ENCODE data around the gene RNF217. TPM values are rescaled to one million over a fixed set of nuclear protein-coding genes. Genes with fewer than 3 reads are reported as not detected.
"Not testable (repeated sequence)": the region's sequence is repeated elsewhere in the genome, so short reads cannot be mapped to it uniquely, and the experiment has no call there.

RNF217 gene
- total and polyA plus RNA-seq, 8 donors, result 1.9 to 32.7 (median 11.2) TPM

DNA sequence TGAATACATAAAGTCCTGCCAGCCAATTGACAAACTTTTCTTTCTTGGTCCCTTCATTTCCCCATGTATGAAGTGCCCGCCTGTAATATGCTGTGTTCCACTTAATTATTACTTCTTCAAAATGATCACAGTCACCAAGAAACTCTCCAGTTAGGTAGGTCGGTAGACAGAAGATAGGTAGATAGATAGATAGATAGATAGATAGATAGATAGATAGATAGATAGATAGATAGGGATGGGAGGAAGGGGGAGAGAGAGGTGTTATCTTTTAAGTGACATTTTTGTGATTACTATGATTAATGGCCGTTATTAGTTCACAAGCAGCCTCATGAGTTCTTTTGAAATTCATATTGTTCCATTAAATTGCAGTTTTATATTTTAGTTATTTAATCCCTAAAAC, 111.9 kb downstream of the RNF217 start:
- intact Hi-C loops (cut with DNase I; ENCODE audit: low total_unique reads), result no loop called here
- Histone ChIP-seq H3K4me1 (no peaks in the 10 kb centered on the region), H3K9me3 (no peaks in the 10 kb centered on the region), H3K27me3 (no peaks in the 10 kb centered on the region), H3K36me3 (peaks cover 0 to 15% (median 13%) of the 10 kb centered on the region in 4 donors), H3K4me3 (no peak overlapping the region), H3K27ac (no peak overlapping the region)
- DNase-seq, result no peak
- TF ChIP-seq EP300 (IDR thresholded peaks at IDR 0.05) (no peak), POLR2A (IDR thresholded peaks at IDR 0.05) (no peak), POLR2AphosphoS5 (IDR thresholded peaks at IDR 0.05) (no peak)
- TF ChIP-seq, protein P1, sequence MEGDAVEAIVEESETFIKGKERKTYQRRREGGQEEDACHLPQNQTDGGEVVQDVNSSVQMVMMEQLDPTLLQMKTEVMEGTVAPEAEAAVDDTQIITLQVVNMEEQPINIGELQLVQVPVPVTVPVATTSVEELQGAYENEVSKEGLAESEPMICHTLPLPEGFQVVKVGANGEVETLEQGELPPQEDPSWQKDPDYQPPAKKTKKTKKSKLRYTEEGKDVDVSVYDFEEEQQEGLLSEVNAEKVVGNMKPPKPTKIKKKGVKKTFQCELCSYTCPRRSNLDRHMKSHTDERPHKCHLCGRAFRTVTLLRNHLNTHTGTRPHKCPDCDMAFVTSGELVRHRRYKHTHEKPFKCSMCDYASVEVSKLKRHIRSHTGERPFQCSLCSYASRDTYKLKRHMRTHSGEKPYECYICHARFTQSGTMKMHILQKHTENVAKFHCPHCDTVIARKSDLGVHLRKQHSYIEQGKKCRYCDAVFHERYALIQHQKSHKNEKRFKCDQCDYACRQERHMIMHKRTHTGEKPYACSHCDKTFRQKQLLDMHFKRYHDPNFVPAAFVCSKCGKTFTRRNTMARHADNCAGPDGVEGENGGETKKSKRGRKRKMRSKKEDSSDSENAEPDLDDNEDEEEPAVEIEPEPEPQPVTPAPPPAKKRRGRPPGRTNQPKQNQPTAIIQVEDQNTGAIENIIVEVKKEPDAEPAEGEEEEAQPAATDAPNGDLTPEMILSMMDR (IDR thresholded peaks at IDR 0.05), result no peak
- WGBS, 5 donors, result 80 to 90% (median 87%) methylated on average over 3 of the region's 3 CpGs

DNA sequence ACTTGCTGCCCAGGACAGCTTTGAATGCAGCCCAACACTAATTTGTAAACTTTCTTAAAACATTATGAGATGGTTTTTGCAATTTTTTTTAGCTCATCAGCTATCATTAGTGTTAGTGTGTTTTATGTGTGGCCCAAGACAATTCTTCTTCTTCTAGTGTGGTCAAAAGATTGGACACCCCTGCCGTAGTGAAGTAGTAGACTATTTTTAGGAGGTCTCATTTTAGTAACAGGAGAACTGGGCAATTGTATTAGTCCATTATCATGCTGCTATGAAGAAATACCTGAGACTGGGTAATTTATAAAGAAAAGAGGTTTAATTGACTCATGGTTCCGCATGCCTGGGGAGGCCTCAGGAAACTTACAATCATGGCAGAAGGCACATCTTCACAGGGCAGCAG, 112.8 kb downstream of the RNF217 start:
- H3K9me3 ChIP-seq; H3K4me1 ChIP-seq; H3K27ac ChIP-seq; intact Hi-C loops (cut with DNase I; ENCODE audit: low total_unique reads); DNase-seq; H3K27me3 ChIP-seq; H3K4me3 ChIP-seq: not testable (repeated sequence)
- peaks cover 0 to 15% (median 13%) of the 10 kb centered on the region in 4 donors for H3K36me3 ChIP-seq
- WGBS, 5 donors, result 93 to 100% (median 94%) methylated on average over 2 of the region's 2 CpGs

DNA sequence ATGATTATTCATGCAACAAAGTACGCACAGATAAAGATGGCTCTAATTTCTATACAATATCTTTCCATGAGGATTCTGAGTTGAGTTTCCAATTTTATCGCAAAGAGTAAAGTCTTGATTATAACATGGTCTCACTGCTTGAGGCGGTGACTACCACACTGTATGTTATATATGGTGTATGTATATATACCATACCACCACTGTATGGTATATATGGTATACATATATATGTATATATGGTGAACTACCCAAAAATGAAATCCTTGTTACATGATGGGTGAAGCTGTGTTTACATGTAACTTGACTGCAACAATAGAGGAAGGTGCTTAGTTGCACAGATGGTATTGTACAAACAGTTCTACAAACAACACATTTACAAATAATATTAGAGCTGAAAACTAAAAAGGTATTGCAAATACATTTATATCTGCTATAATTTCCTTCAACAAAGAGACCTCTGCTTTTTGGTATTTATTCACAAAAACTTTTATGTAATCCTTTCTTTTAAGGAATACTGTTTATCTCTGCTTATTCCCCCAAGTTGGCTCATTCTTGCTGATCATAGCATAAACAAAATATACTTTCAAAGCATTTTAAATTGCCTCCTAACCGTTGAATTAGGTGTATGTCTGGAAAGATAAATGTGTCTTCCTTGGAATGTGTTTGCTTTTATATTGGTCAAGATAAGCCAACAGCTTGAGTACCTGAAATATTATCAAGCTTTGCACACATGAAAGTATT, 113.7 kb downstream of the RNF217 start:
- H3K9me3 ChIP-seq, result no peaks in the 10 kb centered on the region
- no peaks in the 10 kb centered on the region for H3K27me3 ChIP-seq
- intact Hi-C loops (cut with DNase I; ENCODE audit: low total_unique reads), result no loop called here
- H3K27ac ChIP-seq, result no peak overlapping the region
- WGBS, 5 donors, result 56 to 66% (median 65%) methylated on average over 4 of the region's 4 CpGs
- TF ChIP-seq POLR2A (IDR thresholded peaks at IDR 0.05), result no peak
- TF ChIP-seq, protein P1 (IDR thresholded peaks at IDR 0.05), result no peak
- TF ChIP-seq EP300 (IDR thresholded peaks at IDR 0.05), result no peak
- TF ChIP-seq POLR2AphosphoS5 (IDR thresholded peaks at IDR 0.05), result no peak
- H3K4me1 ChIP-seq, result no peaks in the 10 kb centered on the region
- no peak for DNase-seq
- peaks cover 0 to 15% (median 13%) of the 10 kb centered on the region in 4 donors for H3K36me3 ChIP-seq
- no peak overlapping the region for H3K4me3 ChIP-seq

DNA sequence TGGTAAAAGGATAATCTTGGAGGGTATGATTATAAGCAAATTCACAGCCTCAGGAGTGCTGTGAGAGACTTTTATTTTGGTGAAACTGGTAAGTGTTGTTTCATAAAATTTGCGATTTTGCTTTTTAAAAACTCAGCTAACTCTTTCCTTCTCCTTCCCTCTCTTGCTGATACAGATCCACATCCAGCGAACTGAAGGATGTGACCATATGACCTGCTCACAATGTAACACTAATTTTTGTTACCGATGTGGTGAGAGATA, 114.2 kb downstream of the RNF217 start:
- Histone ChIP-seq H3K9me3 (no peaks in the 10 kb centered on the region), H3K27ac (no peak overlapping the region), H3K4me1 (no peaks in the 10 kb centered on the region), H3K4me3 (no peak overlapping the region), H3K36me3 (peaks cover 0 to 16% (median 15%) of the 10 kb centered on the region in 4 donors), H3K27me3 (no peaks in the 10 kb centered on the region)
- no peak for TF ChIP-seq POLR2AphosphoS5 (IDR thresholded peaks at IDR 0.05)
- TF ChIP-seq, protein P1 (IDR thresholded peaks at IDR 0.05), result no peak
- TF ChIP-seq EP300 (IDR thresholded peaks at IDR 0.05), result no peak
- TF ChIP-seq POLR2A (IDR thresholded peaks at IDR 0.05), result no peak
- intact Hi-C loops (cut with DNase I; ENCODE audit: low total_unique reads), result no loop called here
- DNase-seq, result no peak
- WGBS, 5 donors, result 79 to 89% (median 88%) methylated on average over 3 of the region's 3 CpGs

DNA sequence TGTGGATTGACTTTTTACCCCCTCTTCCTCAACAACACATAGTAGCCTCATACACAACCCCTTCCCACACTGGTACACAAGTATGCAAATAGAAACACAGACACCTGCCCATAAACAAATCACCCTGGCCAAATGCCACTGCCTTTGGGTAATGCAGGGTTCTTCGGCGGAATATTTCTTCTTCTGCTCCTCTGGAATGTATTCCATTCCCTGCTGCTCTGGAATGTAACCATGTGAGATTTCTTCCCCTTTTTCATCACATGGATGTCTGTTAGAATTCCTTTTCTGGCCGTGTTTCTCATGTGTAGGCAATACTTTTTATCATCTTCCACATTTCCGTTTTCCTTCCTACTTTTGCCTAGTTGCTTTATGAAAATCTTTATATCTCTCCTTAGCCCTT, 115.2 kb downstream of the RNF217 start:
- WGBS, 5 donors, result 80 to 94% (median 92%) methylated on average over 4 of the region's 4 CpGs
- H3K9me3 ChIP-seq, result no peaks in the 10 kb centered on the region
- H3K27me3 ChIP-seq, result no peaks in the 10 kb centered on the region
- no peak overlapping the region for H3K4me3 ChIP-seq
- TF ChIP-seq POLR2AphosphoS5 (IDR thresholded peaks at IDR 0.05) (no peak), POLR2A (IDR thresholded peaks at IDR 0.05) (no peak)
- peaks cover 0 to 24% (median 22%) of the 10 kb centered on the region in 4 donors for H3K36me3 ChIP-seq
- no peaks in the 10 kb centered on the region for H3K4me1 ChIP-seq
- H3K27ac ChIP-seq, result no peak overlapping the region
- intact Hi-C loops (cut with DNase I; ENCODE audit: low total_unique reads), result no loop called here
- DNase-seq, result no peak
